Activated CD4-positive, alpha-beta T cell treated with anti-CD3 and anti-CD28 coated beads, Interleukin-2, amount 50 U/mL, for 48 hours (primary cell): ENCODE measurements around the gene SULT6B1.
"Not testable (repeated sequence)": the region's sequence is repeated elsewhere in the genome, so short reads cannot be mapped to it uniquely, and the experiment has no call there.

ENCODE experiments used
- DNase-seq, 2 experiments: peaks; one replicate each; pipeline ENCODE4 v3.0.0-alpha.2; 2020

Gene SULT6B1

GRCh38 chr2:37195862-37196319 is 7.4 kb upstream of the SULT6B1 start:
- DNase-seq, result not testable (repeated sequence)

GRCh38 chr2:37192551-37192950 is 4.1 kb upstream of the SULT6B1 start:
- DNase-seq, result no peak

GRCh38 chr2:37191747-37192146 is 3.3 kb upstream of the SULT6B1 start:
- DNase-seq, result no peak

GRCh38 chr2:37191253-37191652 is 2.8 kb upstream of the SULT6B1 start:
- DNase-seq, result no peak

GRCh38 chr2:37190290-37190689 is 1.8 kb upstream of the SULT6B1 start:
- DNase-seq, result no peak

GRCh38 chr2:37189452-37190153 is 1.1 kb upstream of the SULT6B1 start:
- no peak for DNase-seq

GRCh38 chr2:37181726-37182684 is 6.5 kb downstream of the SULT6B1 start:
- DNase-seq, result no peak

- no peak for DNase-seq
Measured at GRCh38 chr2:37180640-37181039, 7.8 kb downstream of the SULT6B1 start.

GRCh38 chr2:37180006-37180639 is 8.3 kb downstream of the SULT6B1 start:
- DNase-seq, result no peak

GRCh38 chr2:37173741-37174140 is 14.7 kb downstream of the SULT6B1 start:
- no peak for DNase-seq

- no peak for DNase-seq
Measured at GRCh38 chr2:37171624-37171950, 16.9 kb downstream of the SULT6B1 start.

GRCh38 chr2:37168217-37168981 is 20.1 kb downstream of the SULT6B1 start:
- DNase-seq, result peak in 1 of 2 experiments; percentile 30

GRCh38 chr2:37167636-37168180 is 20.8 kb downstream of the SULT6B1 start:
- DNase-seq, result no peak

- DNase-seq, result no peak
Measured at GRCh38 chr2:37164757-37165156, 23.7 kb downstream of the SULT6B1 start.

- DNase-seq, result peak; percentile 77 to 82
Measured at GRCh38 chr2:37156857-37157714, 31.4 kb downstream of the SULT6B1 start, which contains the start of gene EIF2AK2. Gene EIF2AK2 (minus strand): TSS chr2:37156980. CDS start chr2:37147806, 9,174 bp downstream.

GRCh38 chr2:37156071-37156856 is 32.2 kb downstream of the SULT6B1 start:
- DNase-seq, result peak; percentile 44 to 48

- DNase-seq, result no peak
Measured at GRCh38 chr2:37154785-37155184, 33.7 kb downstream of the SULT6B1 start.

GRCh38 chr2:37153224-37153623 is 35.2 kb downstream of the SULT6B1 start:
- DNase-seq, result no peak

- DNase-seq, result no peak
Measured at GRCh38 chr2:37149626-37150322, 38.7 kb downstream of the SULT6B1 start.

GRCh38 chr2:37148325-37148724 is 40.1 kb downstream of the SULT6B1 start:
- no peak for DNase-seq
